Gastroesophageal sphincter (tissue), 4 donors: ENCODE data around the gene EPHA6. TPM values are rescaled to one million over a fixed set of nuclear protein-coding genes. Genes with fewer than 3 reads are reported as not detected.

Experiments
- ATAC-seq: fragments of 150-250 bp; one replicate; pipeline ENCODE4 v1.9.1; 2016; ENCODE audit warnings: mild to moderate bottlenecking, moderate library complexity
- H3K27ac ChIP-seq, 4 donors: fragments of 200-600 bp; sonication (generic) in 3 of 4; 1 replicate in 3 of 4; 2 replicates in 1 of 4; pipeline ENCODE4 v1.5.1; 2016 to 2019
- H3K27me3 ChIP-seq: fragments of 200-600 bp; sonication (generic); one replicate; pipeline ENCODE4 v1.5.1; 2019
- H3K36me3 ChIP-seq, 2 donors: fragments of 200-600 bp; sonication (generic); one replicate each; pipeline ENCODE4 v1.5.1; 2019; ENCODE audit warnings: control low read depth in 1 of 2
- H3K4me1 ChIP-seq, 3 donors: fragments of 200-600 bp; sonication (generic); 1 replicate in 2 of 3; 2 replicates in 1 of 3; pipeline ENCODE4 v1.5.1; 2016 to 2019; ENCODE audit warnings: control low read depth in 2 of 3
- H3K4me3 ChIP-seq, 2 donors: fragments of 200-600 bp; sonication (generic); one replicate each; pipeline ENCODE4 v1.5.1; 2019; ENCODE audit warnings: mild to moderate bottlenecking in 1 of 2, moderate library complexity in 1 of 2
- H3K9me3 ChIP-seq, 3 donors: fragments of 200-600 bp; sonication (generic); one replicate each; pipeline ENCODE4 v1.5.1; 2017 to 2019; ENCODE audit warnings: control low read depth in 2 of 3
- EP300 ChIP-seq: sonication (generic); formaldehyde crosslinking; IDR thresholded peaks from one replicate; pipeline ENCODE4 v1.6.1; 2017; ENCODE audit warnings: antibody characterized with exemption, mild to moderate bottlenecking
- POLR2A ChIP-seq, 2 donors: fragments of 450-650 bp; IDR thresholded peaks; one replicate each; pipeline ENCODE4 v1.6.1; 2017; ENCODE audit warnings: antibody characterized with exemption in 2 of 2, mild to moderate bottlenecking in 2 of 2, moderate library complexity in 1 of 2
- POLR2AphosphoS5 ChIP-seq: sonication (generic); formaldehyde crosslinking; IDR thresholded peaks from one replicate; pipeline ENCODE4 v1.6.1; 2017; ENCODE audit warnings: antibody characterized with exemption
- WGBS, 2 donors: methylation state at CpG; one replicate each; pipeline ENCODE4 v1.1.5; 2018; ENCODE audit warnings: low coverage in 1 of 2; 5-methylcytosine and 5-hydroxymethylcytosine counted together
- total RNA-seq, 4 donors: library from RNA; depleted of rRNA; stranded (reverse); fragments of >200 nt; gene quantifications; one replicate each; pipeline ENCODE4 v1.1.0, GENCODE V29; 2016
- TF ChIP-seq, protein P1 (sequence below), 4 experiments: fragments of 200-600 bp in 2 of 4; fragments of 450-650 bp in 2 of 4; sonication (generic) in 1 of 4; IDR thresholded peaks; one replicate each; pipeline ENCODE4 v1.5.1; 2017 to 2019; ENCODE audit warnings: antibody characterized with exemption in 4 of 4, mild to moderate bottlenecking in 2 of 4, moderate library complexity in 2 of 4

EPHA6 gene
- total RNA-seq, 4 donors from 2014 or later: 1.6 to 4.2 (median 2.9) TPM

DNA sequence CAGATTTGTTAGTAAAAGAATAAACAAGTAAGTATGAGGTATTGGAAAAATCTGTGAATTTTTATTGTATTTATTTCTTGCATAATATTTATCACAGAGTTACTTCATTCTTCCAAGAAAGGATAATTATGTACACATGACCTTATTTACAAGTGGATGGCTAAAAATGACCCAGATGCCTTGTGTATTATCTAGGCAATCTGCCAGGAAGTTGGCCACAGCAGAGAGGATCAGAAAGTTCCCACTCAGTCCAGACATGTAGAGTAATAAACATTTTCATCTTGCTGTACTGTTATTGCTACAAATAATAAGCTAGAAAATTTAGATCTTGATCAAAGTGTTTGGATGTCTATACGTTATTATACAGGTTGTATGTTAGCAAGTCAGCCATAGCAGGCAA, 317.1 kb downstream of the EPHA6 start:
- H3K27me3 ChIP-seq: no peaks in the 10 kb centered on the region
- WGBS, 2 donors: 80% methylated on average over 1 of the region's 1 CpG
- no peak overlapping the region for H3K4me3 ChIP-seq
- H3K9me3 ChIP-seq: no peaks in the 10 kb centered on the region
- no peak for ATAC-seq
- no peaks in the 10 kb centered on the region for H3K36me3 ChIP-seq
- H3K4me1 ChIP-seq: no peaks in the 10 kb centered on the region
- no peak overlapping the region for H3K27ac ChIP-seq
- TF ChIP-seq EP300 (no peak), POLR2AphosphoS5 (no peak), POLR2A (IDR thresholded peaks at IDR 0.05) (no peak)
- TF ChIP-seq, protein P1, sequence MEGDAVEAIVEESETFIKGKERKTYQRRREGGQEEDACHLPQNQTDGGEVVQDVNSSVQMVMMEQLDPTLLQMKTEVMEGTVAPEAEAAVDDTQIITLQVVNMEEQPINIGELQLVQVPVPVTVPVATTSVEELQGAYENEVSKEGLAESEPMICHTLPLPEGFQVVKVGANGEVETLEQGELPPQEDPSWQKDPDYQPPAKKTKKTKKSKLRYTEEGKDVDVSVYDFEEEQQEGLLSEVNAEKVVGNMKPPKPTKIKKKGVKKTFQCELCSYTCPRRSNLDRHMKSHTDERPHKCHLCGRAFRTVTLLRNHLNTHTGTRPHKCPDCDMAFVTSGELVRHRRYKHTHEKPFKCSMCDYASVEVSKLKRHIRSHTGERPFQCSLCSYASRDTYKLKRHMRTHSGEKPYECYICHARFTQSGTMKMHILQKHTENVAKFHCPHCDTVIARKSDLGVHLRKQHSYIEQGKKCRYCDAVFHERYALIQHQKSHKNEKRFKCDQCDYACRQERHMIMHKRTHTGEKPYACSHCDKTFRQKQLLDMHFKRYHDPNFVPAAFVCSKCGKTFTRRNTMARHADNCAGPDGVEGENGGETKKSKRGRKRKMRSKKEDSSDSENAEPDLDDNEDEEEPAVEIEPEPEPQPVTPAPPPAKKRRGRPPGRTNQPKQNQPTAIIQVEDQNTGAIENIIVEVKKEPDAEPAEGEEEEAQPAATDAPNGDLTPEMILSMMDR (IDR thresholded peaks at IDR 0.05): no peak

GRCh38 chr3:97138914-97139541, 324.6 kb downstream of the EPHA6 start:
- H3K4me3 ChIP-seq: no peak overlapping the region
- no peaks in the 10 kb centered on the region for H3K4me1 ChIP-seq
- peaks cover 0 to 26% (median 0%) of the 10 kb centered on the region in 3 donors for H3K9me3 ChIP-seq
- no peak for ATAC-seq
- no peaks in the 10 kb centered on the region for H3K27me3 ChIP-seq
- no peaks in the 10 kb centered on the region for H3K36me3 ChIP-seq
- TF ChIP-seq, protein P1 (IDR thresholded peaks at IDR 0.05): no peak
- TF ChIP-seq POLR2A (IDR thresholded peaks at IDR 0.05) (no peak), POLR2AphosphoS5 (no peak), EP300 (no peak)
- no peak overlapping the region for H3K27ac ChIP-seq

DNA sequence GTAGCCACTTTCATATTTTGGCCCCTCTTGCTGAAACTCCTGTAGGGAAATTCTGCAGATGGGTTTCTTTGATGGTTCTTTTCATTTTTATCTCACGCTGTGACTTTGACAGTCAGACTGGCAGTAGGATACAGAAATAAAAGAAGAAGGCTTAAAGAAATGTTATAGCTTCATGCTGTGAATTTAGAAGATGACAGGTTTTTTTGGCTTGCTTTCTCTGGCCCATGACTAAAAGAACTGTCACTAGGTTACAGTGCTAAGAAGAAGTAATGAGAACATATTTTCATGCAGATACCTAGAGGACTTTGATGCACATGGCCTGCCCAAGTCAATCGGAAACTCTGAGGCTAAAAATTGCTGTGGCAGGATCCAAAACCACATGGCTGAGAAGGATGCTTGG, 334.5 kb downstream of the EPHA6 start:
- H3K27ac ChIP-seq: no peak overlapping the region

DNA sequence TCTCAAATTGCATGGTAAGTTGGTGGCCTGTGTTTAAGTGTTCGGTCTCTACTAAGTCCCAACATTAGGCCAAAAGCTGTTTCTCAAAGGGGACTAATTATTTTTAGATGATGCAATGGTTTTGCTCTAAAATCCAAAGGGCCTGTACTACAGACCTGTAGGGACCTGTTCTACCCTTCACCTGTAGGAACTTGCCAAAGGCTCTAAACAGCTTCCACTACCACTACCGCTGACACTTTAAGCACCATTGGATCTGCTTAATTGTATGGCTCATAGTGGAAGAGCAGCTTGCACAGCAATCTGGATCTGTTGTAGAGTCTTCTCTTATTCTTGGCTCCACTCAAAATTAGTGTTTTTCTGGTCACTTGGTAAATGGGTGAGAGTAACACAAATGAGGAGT, 346.8 kb downstream of the EPHA6 start:
- Histone ChIP-seq H3K9me3 (no peaks in the 10 kb centered on the region), H3K27me3 (no peaks in the 10 kb centered on the region), H3K36me3 (no peaks in the 10 kb centered on the region), H3K27ac (no peak overlapping the region), H3K4me1 (no peaks in the 10 kb centered on the region), H3K4me3 (no peak overlapping the region)
- WGBS, 2 donors: 100% methylated on average over 1 to 2 of the region's 2 CpGs
- no peak for ATAC-seq
- no peak for TF ChIP-seq POLR2AphosphoS5
- TF ChIP-seq, protein P1 (IDR thresholded peaks at IDR 0.05): no peak
- TF ChIP-seq POLR2A (IDR thresholded peaks at IDR 0.05): no peak

More for the DNA sequence above, 334.5 kb downstream of the EPHA6 start:
- no peak for TF ChIP-seq EP300
- TF ChIP-seq POLR2A (IDR thresholded peaks at IDR 0.05): no peak
- TF ChIP-seq, protein P1 (IDR thresholded peaks at IDR 0.05): no peak
- TF ChIP-seq POLR2AphosphoS5: no peak
- ATAC-seq: no peak
- no peaks in the 10 kb centered on the region for H3K4me1 ChIP-seq
- 67 to 71% methylated on average over 2 of the region's 2 CpGs for WGBS, 2 donors
- no peaks in the 10 kb centered on the region for H3K9me3 ChIP-seq
- no peak overlapping the region for H3K4me3 ChIP-seq
- no peaks in the 10 kb centered on the region for H3K36me3 ChIP-seq
- H3K27me3 ChIP-seq: no peaks in the 10 kb centered on the region

GRCh38 chr3:97177242-97177641, 362.8 kb downstream of the EPHA6 start:
- no peak for TF ChIP-seq EP300
- no peak for TF ChIP-seq POLR2AphosphoS5
- no peak for TF ChIP-seq POLR2A (IDR thresholded peaks at IDR 0.05)
- TF ChIP-seq, protein P1 (IDR thresholded peaks at IDR 0.05): no peak
- no peaks in the 10 kb centered on the region for H3K27me3 ChIP-seq
- no peaks in the 10 kb centered on the region for H3K36me3 ChIP-seq
- H3K27ac ChIP-seq: no peak overlapping the region
- no peak overlapping the region for H3K4me3 ChIP-seq
- ATAC-seq: no peak
- peaks cover 0 to 49% (median 3%) of the 10 kb centered on the region in 3 donors for H3K9me3 ChIP-seq
- H3K4me1 ChIP-seq: no peaks in the 10 kb centered on the region
